ENCODE data around the gene USP19. TPM values are rescaled to one million over a fixed set of nuclear protein-coding genes. Genes with fewer than 3 reads are reported as not detected.

USP19 gene
- total and polyA plus RNA-seq, 10 of the 15 experiments (the other 5 are each of a cell fraction or from before 2014, with no cell fraction given), result 0.24 to 64.2 (median 33.2) TPM

- TF ChIP-seq ZNF687 (IDR thresholded peaks at IDR 0.05) (no peak), SUZ12 (IDR thresholded peaks at IDR 0.05; ENCODE audit: unreplicated experiment) (no peak), SMARCA5 (IDR thresholded peaks at IDR 0.05) (peak; percentile 54; the same call in 1 of the 2 replicates)
These were observed 611 bp upstream of the USP19 start (continued) for GRCh38 chr3:49121132-49121736.

- in situ Hi-C loops (cut with MboI), result no loop called here
- BruUV-seq (replicated peaks), result no TSS peak
- TF ChIP-seq KAT2A (conservative IDR thresholded peaks at IDR 0.05; ENCODE audit: control insufficient read depth, low read depth, low read length) (no peak), CEBPB (IDR thresholded peaks at IDR 0.05; ENCODE audit: borderline replicate concordance in 1 of 2, low read depth in 2 of 2, low read length in 2 of 2) (no peak), RAD21 (IDR thresholded peaks at IDR 0.05; ENCODE audit: insufficient read depth, low read depth, low read length) (no peak), CBX3 (IDR thresholded peaks at IDR 0.05; ENCODE audit: borderline replicate concordance, low read depth) (no peak), RCOR1 (conservative IDR thresholded peaks at IDR 0.05; ENCODE audit: low read depth, low read length) (no peak)
- ChIA-PET POLR2A (interaction anchor here (0.5 to 2.6 kb wide), 7 partner anchors 14 to 131 kb away, joined by 3 to 15 read pairs (median 7); partner anchors contain the start of genes NDUFAF3, P4HTM and QRICH1), RAD21 (ENCODE audit: unreplicated experiment) (interaction anchor here (1.2 kb wide), 1 partner anchor 27 kb away, joined by 16 read pairs; the partner anchor contains the start of gene QRICH1), SMC1A (ENCODE audit: uncharacterized antibody, unreplicated experiment) (interaction anchor here (1.0 to 2.3 kb wide), 2 partner anchors 15 to 27 kb away, joined by 3 to 14 read pairs; partner anchors contain the start of gene QRICH1), CTCF (interaction anchor here (0.6 to 2.3 kb wide), 5 partner anchors 13 to 347 kb away, joined by 3 to 12 read pairs (median 4); partner anchors contain the start of gene QRICH1)
- Histone ChIP-seq H3K27ac (ENCODE audit: control insufficient read depth, insufficient read depth) (peak overlapping the region; percentile 79), H3K9ac (ENCODE audit: control insufficient read depth, insufficient read depth, low read length) (peak overlapping the region; percentile 85), H3K4me2 (ENCODE audit: control insufficient read depth, insufficient read depth) (peak overlapping the region; percentile 99), H3K27me3 (replicated peaks in 1 of 2; ENCODE audit: control insufficient read depth in 2 of 2, insufficient read depth in 2 of 2, low read length in 1 of 2) (no peaks in the 10 kb centered on the region), H3K4me1 (ENCODE audit: control insufficient read depth, insufficient read depth, low read length) (peaks cover 10% of the 10 kb centered on the region), H2AFZ (ENCODE audit: control insufficient read depth, low read depth, low read length) (no peak overlapping the region; the same call in 1 of the 2 replicates), H3K36me3 (ENCODE audit: control insufficient read depth in 2 of 2, insufficient read depth in 2 of 2, low read length in 1 of 2) (peaks cover 16 to 21% of the 10 kb centered on the region in 2 experiments; a peak in 3 of 4 replicates), H3K4me3 (peak overlapping the region; percentile 100), H3K79me2 (ENCODE audit: control insufficient read depth, insufficient read depth, low read length) (peaks cover 15% of the 10 kb centered on the region), H3K9me3 (replicated peaks; ENCODE audit: control insufficient read depth, insufficient read depth, low read length) (no peaks in the 10 kb centered on the region), H4K20me1 (ENCODE audit: control insufficient read depth, insufficient read depth) (no peaks in the 10 kb centered on the region)
- FAIRE-seq, result no peak
- 0% methylated on average over 9 of the region's 9 CpGs for WGBS (ENCODE audit: insufficient coverage, insufficient replicate concordance, low lambda C conversion rate, missing lambda C conversion rate)
- intact Hi-C loops (cut with micrococcal nuclease; ENCODE audit: unreplicated experiment), result no loop called here
- no peak for DNase-seq (ENCODE audit: low read depth, low spot score)
- ATAC-seq, result peak; percentile 50
These were observed 556 bp downstream of the USP19 start for GRCh38 chr3:49120096-49120437.
